WTC11 (cell line): Measurements from ENCODE around the gene KHSRP. TPM values are rescaled to one million over a fixed set of nuclear protein-coding genes. Genes with fewer than 3 reads are reported as not detected.

Experiments
- ATAC-seq: fragments of 200-7000 bp; cut with Tn5 transposase; 2 replicates; pipeline ENCODE4 v1.10.0; 2021; ENCODE audit warnings: mild to moderate bottlenecking, moderate library complexity
- CTCF ChIA-PET: fragments of 300-600 bp; sonication (Branson Sonifier 250); formaldehyde crosslinking; loops from one replicate; lab custom pipeline; 2021; ENCODE audit warnings: antibody characterized with exemption; lab: Charles Lee
- POLR2A ChIA-PET: fragments of 350-600 bp; sonication (Branson Sonifier 250); formaldehyde crosslinking; loops from one replicate; lab custom pipeline; 2021; ENCODE audit warnings: antibody characterized with exemption; lab: Charles Lee
- DNase-seq: peaks from one replicate; pipeline ENCODE4 v3.0.0; 2021; ENCODE audit warnings: low spot score
- H3K27ac Mint-ChIP-seq: 2 replicates; pipeline ENCODE4 v1.8.0; 2021; ENCODE audit warnings: mixed read lengths
- H3K27me3 Mint-ChIP-seq: 2 replicates; pipeline ENCODE4 v1.8.0; 2021; ENCODE audit warnings: low read depth, mild to moderate bottlenecking, moderate library complexity, mixed read lengths
- H3K36me3 Mint-ChIP-seq: 2 replicates; pipeline ENCODE4 v1.8.0; 2021; ENCODE audit warnings: mixed read lengths
- H3K4me1 Mint-ChIP-seq: 2 replicates; pipeline ENCODE4 v1.8.0; 2022; ENCODE audit warnings: mixed read lengths
- H3K4me3 Mint-ChIP-seq: 2 replicates; pipeline ENCODE4 v1.8.0; 2021; ENCODE audit warnings: mild to moderate bottlenecking, moderate library complexity, mixed read lengths
- H3K9me3 Mint-ChIP-seq: 2 replicates; pipeline ENCODE4 v1.8.0; 2021; ENCODE audit warnings: mixed read lengths
- CBFB ChIP-seq: sonication (generic); formaldehyde crosslinking; IDR thresholded peaks from 2 replicates; pipeline ENCODE4 v1.8.1; 2022; ENCODE audit warnings: mild to moderate bottlenecking, low read depth, missing genetic modification reagents
- CREB1 ChIP-seq: sonication (generic); formaldehyde crosslinking; IDR thresholded peaks from 2 replicates; pipeline ENCODE4 v1.8.0; 2023; ENCODE audit warnings: mild to moderate bottlenecking, missing genetic modification reagents
- ESRRA ChIP-seq: sonication (generic); formaldehyde crosslinking; IDR thresholded peaks from 2 replicates; pipeline ENCODE4 v1.8.1; 2022; ENCODE audit warnings: mild to moderate bottlenecking, missing genetic modification reagents, borderline replicate concordance
- NFATC4 ChIP-seq: fragments of 250-450 bp; sonication (Bioruptor Pico); IDR thresholded peaks from 2 replicates; pipeline ENCODE4 v1.9.0; 2021; ENCODE audit warnings: mild to moderate bottlenecking
- NFYB ChIP-seq: sonication (generic); formaldehyde crosslinking; conservative IDR thresholded peaks from 2 replicates; pipeline ENCODE4 v1.8.0; 2022; ENCODE audit warnings: low read depth, missing genetic modification reagents
- TCF7 ChIP-seq: sonication (generic); formaldehyde crosslinking; IDR thresholded peaks from 2 replicates; pipeline ENCODE4 v1.8.0; 2022; ENCODE audit warnings: mild to moderate bottlenecking, low read depth, missing genetic modification reagents, moderate library complexity
- ZNF138 ChIP-seq: sonication (generic); formaldehyde crosslinking; conservative IDR thresholded peaks from 2 replicates; pipeline ENCODE4 v1.8.1; 2022; ENCODE audit warnings: mild to moderate bottlenecking, moderate library complexity, missing genetic modification reagents
- total RNA-seq: library from RNA; stranded (reverse); gene quantifications from 3 replicates; pipeline ENCODE4 v1.2.3, GENCODE V29; 2021
- TF ChIP-seq, protein P1 (sequence below): sonication (generic); formaldehyde crosslinking; IDR thresholded peaks from 2 replicates; pipeline ENCODE4 v1.8.1; 2023; ENCODE audit warnings: mild to moderate bottlenecking, missing genetic modification reagents, borderline replicate concordance
- TF ChIP-seq, protein P2 (sequence below): sonication (generic); formaldehyde crosslinking; IDR thresholded peaks from 2 replicates; pipeline ENCODE4 v1.8.1; 2023; ENCODE audit warnings: mild to moderate bottlenecking, missing genetic modification reagents
- TF ChIP-seq, protein P3 (sequence below): fragments of 200-600 bp; IDR thresholded peaks from 2 replicates; pipeline ENCODE4 v1.8.0; 2022; ENCODE audit warnings: antibody characterized with exemption
- TF ChIP-seq, protein P4 (sequence below): sonication (generic); formaldehyde crosslinking; conservative IDR thresholded peaks from 2 replicates; pipeline ENCODE4 v1.8.1; 2023; ENCODE audit warnings: mild to moderate bottlenecking, low read depth, missing genetic modification reagents, moderate library complexity
- TF ChIP-seq, protein P5 (sequence below): sonication (generic); formaldehyde crosslinking; IDR thresholded peaks from 2 replicates; pipeline ENCODE4 v1.8.0; 2022; ENCODE audit warnings: mild to moderate bottlenecking, missing genetic modification reagents
- TF ChIP-seq, protein P6 (sequence below): fragments of 250-450 bp; sonication (Bioruptor Pico); IDR thresholded peaks from 2 replicates; pipeline ENCODE4 v1.9.0; 2021; ENCODE audit warnings: mild to moderate bottlenecking
- TF ChIP-seq, protein P7 (sequence below): fragments of 250-450 bp; sonication (Bioruptor Pico); conservative IDR thresholded peaks from 2 replicates; pipeline ENCODE4 v1.9.0; 2021; ENCODE audit warnings: mild to moderate bottlenecking

KHSRP gene
- total RNA-seq, 1 experiment from 2014 or later = 572 TPM

DNA sequence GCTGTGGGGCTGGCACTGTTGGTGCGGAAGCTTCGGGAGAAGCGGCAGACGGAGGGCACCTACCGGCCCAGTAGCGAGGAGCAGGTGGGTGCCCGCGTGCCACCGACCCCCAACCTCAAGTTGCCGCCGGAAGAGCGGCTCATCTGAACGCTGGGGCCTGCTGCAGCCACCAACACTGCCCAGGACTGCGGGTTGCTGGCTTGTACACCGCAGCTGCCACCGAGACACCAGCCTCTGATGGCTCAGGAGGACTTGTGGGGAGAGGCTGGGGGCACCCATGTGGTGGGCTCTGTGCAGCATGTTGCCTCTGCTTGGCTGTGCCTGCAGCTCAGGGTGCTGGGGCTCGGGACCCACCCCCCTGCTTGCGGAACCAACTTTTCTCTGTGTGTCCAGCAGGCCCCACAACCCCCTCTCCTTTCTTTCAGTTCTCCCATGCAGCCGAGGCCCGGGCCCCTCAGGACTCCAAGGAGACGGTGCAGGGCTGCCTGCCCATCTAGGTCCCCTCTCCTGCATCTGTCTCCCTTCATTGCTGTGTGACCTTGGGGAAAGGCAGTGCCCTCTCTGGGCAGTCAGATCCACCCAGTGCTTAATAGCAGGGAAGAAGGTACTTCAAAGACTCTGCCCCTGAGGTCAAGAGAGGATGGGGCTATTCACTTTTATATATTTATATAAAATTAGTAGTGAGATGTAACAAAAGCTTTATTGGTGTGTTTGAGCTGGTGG, 42.1 kb upstream of the KHSRP start:
- no peak overlapping the region for H3K27ac Mint-ChIP-seq
- H3K36me3 Mint-ChIP-seq = peaks cover 3% of the 10 kb centered on the region; the same call in 1 of the 2 replicates
- TF ChIP-seq, protein P1, sequence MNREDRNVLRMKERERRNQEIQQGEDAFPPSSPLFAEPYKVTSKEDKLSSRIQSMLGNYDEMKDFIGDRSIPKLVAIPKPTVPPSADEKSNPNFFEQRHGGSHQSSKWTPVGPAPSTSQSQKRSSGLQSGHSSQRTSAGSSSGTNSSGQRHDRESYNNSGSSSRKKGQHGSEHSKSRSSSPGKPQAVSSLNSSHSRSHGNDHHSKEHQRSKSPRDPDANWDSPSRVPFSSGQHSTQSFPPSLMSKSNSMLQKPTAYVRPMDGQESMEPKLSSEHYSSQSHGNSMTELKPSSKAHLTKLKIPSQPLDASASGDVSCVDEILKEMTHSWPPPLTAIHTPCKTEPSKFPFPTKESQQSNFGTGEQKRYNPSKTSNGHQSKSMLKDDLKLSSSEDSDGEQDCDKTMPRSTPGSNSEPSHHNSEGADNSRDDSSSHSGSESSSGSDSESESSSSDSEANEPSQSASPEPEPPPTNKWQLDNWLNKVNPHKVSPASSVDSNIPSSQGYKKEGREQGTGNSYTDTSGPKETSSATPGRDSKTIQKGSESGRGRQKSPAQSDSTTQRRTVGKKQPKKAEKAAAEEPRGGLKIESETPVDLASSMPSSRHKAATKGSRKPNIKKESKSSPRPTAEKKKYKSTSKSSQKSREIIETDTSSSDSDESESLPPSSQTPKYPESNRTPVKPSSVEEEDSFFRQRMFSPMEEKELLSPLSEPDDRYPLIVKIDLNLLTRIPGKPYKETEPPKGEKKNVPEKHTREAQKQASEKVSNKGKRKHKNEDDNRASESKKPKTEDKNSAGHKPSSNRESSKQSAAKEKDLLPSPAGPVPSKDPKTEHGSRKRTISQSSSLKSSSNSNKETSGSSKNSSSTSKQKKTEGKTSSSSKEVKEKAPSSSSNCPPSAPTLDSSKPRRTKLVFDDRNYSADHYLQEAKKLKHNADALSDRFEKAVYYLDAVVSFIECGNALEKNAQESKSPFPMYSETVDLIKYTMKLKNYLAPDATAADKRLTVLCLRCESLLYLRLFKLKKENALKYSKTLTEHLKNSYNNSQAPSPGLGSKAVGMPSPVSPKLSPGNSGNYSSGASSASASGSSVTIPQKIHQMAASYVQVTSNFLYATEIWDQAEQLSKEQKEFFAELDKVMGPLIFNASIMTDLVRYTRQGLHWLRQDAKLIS (CRISPR knock-in tag) = no peak
- no peak for TF ChIP-seq ZNF138 (CRISPR knock-in tag)
- no peak for TF ChIP-seq NFATC4 (CRISPR knock-in tag)
- TF ChIP-seq CREB1 (CRISPR knock-in tag) = no peak
- no peak for TF ChIP-seq CBFB (CRISPR knock-in tag)
- TF ChIP-seq, protein P2, sequence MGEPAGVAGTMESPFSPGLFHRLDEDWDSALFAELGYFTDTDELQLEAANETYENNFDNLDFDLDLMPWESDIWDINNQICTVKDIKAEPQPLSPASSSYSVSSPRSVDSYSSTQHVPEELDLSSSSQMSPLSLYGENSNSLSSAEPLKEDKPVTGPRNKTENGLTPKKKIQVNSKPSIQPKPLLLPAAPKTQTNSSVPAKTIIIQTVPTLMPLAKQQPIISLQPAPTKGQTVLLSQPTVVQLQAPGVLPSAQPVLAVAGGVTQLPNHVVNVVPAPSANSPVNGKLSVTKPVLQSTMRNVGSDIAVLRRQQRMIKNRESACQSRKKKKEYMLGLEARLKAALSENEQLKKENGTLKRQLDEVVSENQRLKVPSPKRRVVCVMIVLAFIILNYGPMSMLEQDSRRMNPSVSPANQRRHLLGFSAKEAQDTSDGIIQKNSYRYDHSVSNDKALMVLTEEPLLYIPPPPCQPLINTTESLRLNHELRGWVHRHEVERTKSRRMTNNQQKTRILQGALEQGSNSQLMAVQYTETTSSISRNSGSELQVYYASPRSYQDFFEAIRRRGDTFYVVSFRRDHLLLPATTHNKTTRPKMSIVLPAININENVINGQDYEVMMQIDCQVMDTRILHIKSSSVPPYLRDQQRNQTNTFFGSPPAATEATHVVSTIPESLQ (CRISPR knock-in tag) = no peak
- TF ChIP-seq, protein P3, sequence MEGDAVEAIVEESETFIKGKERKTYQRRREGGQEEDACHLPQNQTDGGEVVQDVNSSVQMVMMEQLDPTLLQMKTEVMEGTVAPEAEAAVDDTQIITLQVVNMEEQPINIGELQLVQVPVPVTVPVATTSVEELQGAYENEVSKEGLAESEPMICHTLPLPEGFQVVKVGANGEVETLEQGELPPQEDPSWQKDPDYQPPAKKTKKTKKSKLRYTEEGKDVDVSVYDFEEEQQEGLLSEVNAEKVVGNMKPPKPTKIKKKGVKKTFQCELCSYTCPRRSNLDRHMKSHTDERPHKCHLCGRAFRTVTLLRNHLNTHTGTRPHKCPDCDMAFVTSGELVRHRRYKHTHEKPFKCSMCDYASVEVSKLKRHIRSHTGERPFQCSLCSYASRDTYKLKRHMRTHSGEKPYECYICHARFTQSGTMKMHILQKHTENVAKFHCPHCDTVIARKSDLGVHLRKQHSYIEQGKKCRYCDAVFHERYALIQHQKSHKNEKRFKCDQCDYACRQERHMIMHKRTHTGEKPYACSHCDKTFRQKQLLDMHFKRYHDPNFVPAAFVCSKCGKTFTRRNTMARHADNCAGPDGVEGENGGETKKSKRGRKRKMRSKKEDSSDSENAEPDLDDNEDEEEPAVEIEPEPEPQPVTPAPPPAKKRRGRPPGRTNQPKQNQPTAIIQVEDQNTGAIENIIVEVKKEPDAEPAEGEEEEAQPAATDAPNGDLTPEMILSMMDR = no peak
- no peak for TF ChIP-seq ESRRA (CRISPR knock-in tag)
- no peak for TF ChIP-seq NFYB (CRISPR knock-in tag)
- TF ChIP-seq, protein P4, sequence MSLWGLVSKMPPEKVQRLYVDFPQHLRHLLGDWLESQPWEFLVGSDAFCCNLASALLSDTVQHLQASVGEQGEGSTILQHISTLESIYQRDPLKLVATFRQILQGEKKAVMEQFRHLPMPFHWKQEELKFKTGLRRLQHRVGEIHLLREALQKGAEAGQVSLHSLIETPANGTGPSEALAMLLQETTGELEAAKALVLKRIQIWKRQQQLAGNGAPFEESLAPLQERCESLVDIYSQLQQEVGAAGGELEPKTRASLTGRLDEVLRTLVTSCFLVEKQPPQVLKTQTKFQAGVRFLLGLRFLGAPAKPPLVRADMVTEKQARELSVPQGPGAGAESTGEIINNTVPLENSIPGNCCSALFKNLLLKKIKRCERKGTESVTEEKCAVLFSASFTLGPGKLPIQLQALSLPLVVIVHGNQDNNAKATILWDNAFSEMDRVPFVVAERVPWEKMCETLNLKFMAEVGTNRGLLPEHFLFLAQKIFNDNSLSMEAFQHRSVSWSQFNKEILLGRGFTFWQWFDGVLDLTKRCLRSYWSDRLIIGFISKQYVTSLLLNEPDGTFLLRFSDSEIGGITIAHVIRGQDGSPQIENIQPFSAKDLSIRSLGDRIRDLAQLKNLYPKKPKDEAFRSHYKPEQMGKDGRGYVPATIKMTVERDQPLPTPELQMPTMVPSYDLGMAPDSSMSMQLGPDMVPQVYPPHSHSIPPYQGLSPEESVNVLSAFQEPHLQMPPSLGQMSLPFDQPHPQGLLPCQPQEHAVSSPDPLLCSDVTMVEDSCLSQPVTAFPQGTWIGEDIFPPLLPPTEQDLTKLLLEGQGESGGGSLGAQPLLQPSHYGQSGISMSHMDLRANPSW (CRISPR knock-in tag) = no peak
- TF ChIP-seq TCF7 = no peak
- TF ChIP-seq, protein P5, sequence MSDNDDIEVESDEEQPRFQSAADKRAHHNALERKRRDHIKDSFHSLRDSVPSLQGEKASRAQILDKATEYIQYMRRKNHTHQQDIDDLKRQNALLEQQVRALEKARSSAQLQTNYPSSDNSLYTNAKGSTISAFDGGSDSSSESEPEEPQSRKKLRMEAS (CRISPR knock-in tag) = no peak
- DNase-seq = no peak
- peaks cover 13% of the 10 kb centered on the region for H3K27me3 Mint-ChIP-seq
- no peak overlapping the region for H3K4me3 Mint-ChIP-seq
- peaks cover 15% of the 10 kb centered on the region for H3K4me1 Mint-ChIP-seq
- ChIA-PET CTCF (no interaction called here), POLR2A (no interaction called here)
- H3K9me3 Mint-ChIP-seq = no peaks in the 10 kb centered on the region
- ATAC-seq = no peak

DNA sequence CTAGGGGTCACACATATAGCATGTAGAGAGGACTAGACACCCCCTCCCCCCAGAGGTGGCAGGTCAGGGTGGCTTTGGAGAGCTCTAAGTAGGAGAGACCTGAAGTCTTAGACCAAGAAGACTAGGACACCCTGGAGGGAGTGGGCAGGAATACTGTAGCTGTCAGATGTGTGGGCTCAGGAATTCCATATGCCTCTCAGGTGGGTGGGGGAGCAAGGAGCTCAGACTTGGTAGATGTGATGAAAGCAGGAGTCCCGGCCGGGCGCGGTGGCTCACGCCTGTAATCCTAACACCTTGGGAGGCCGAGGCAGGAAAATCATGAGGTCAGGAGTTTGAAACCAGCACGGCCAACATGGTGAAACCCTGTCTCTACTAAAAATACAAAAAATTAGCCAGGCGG, 41.1 kb upstream of the KHSRP start:
- POLR2A ChIA-PET = no interaction called here
- DNase-seq = no peak
- H3K27me3 Mint-ChIP-seq = peaks cover 13% of the 10 kb centered on the region

More for the DNA sequence above, 41.1 kb upstream of the KHSRP start:
- Mint-ChIP-seq H3K9me3 (no peaks in the 10 kb centered on the region), H3K4me1 (peaks cover 15% of the 10 kb centered on the region), H3K4me3 (peak overlapping the region; percentile 81), H3K27ac (no peak overlapping the region), H3K36me3 (peaks cover 3% of the 10 kb centered on the region; the same call in 1 of the 2 replicates)
- CTCF ChIA-PET = no interaction called here
- TF ChIP-seq, protein P3 = no peak
- TF ChIP-seq, protein P6, sequence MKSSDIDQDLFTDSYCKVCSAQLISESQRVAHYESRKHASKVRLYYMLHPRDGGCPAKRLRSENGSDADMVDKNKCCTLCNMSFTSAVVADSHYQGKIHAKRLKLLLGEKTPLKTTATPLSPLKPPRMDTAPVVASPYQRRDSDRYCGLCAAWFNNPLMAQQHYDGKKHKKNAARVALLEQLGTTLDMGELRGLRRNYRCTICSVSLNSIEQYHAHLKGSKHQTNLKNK (CRISPR knock-in tag) = no peak
- TF ChIP-seq, protein P7, sequence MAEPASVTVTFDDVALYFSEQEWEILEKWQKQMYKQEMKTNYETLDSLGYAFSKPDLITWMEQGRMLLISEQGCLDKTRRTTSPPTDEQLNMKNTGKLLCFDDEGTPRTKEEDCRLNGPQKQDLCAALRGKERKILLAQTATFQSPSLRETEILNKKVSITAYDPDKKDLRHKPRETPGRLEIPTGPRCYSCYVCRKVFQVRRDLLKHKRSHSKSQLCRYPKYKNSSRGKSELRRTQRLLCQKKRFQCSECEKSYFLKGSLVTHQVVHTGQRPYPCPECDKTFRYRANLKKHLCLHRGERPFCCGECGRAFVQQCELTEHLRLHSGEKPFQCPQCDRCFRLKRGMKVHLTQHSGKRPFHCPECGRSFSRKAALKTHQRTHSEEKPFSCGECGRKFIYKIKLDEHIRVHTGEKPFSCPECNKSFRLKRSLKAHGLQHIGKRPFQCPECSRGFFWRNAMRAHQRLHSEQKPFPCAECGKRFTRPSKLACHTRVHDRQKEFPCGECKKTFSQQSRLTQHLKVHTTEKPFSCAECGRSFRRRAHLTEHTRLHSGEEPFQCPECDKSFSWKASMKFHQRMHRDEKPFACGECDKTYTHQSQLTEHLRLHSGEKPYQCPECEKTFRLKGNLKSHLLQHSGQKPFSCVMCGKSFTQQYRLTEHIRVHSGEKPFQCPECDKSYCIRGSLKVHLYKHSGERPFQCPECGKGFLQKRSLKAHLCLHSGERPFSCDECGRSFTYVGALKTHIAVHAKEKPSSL (CRISPR knock-in tag) = no peak
- ATAC-seq = no peak
